H9 (cell line): Measurements from ENCODE around the gene PIM3. TPM values are rescaled to one million over a fixed set of nuclear protein-coding genes. Genes with fewer than 3 reads are reported as not detected.

Source experiments
- DNase-seq: peaks from one replicate; pipeline ENCODE4 v3.0.0-alpha.2; 2017
- H2AFZ ChIP-seq: one replicate; pipeline ENCODE4 v1.6.1; 2013; ENCODE audit warnings: mild to moderate bottlenecking, low read length, control low read depth, moderate library complexity
- H2AK5ac ChIP-seq: 2 replicates; pipeline ENCODE4 v1.6.1; 2013; ENCODE audit warnings: low read length, control low read depth, mixed read lengths; ENCODE audit not compliant: insufficient read length
- H2BK120ac ChIP-seq: one replicate; pipeline ENCODE4 v1.6.1; 2013; ENCODE audit warnings: low read depth, mild to moderate bottlenecking, low read length, control low read depth, inconsistent platforms; ENCODE audit not compliant: poor library complexity, severe bottlenecking
- H2BK12ac ChIP-seq: 2 replicates; pipeline ENCODE4 v1.6.1; 2013; ENCODE audit warnings: low read length, control low read depth, mixed read lengths, low read depth; ENCODE audit not compliant: insufficient read length
- H2BK15ac ChIP-seq: 2 replicates; pipeline ENCODE4 v1.6.1; 2013; ENCODE audit warnings: low read depth, low read length, control low read depth
- H2BK20ac ChIP-seq: one replicate; pipeline ENCODE4 v1.6.1; 2013; ENCODE audit warnings: low read depth, mild to moderate bottlenecking, low read length, control low read depth, inconsistent platforms; ENCODE audit not compliant: poor library complexity, severe bottlenecking
- H2BK5ac ChIP-seq: 2 replicates; pipeline ENCODE4 v1.6.1; 2013; ENCODE audit warnings: low read length, control low read depth, mixed read lengths; ENCODE audit not compliant: insufficient read length
- H3K14ac ChIP-seq: 2 replicates; pipeline ENCODE4 v1.6.1; 2013; ENCODE audit warnings: low read length, control low read depth; ENCODE audit not compliant: insufficient read depth
- H3K18ac ChIP-seq: 2 replicates; pipeline ENCODE4 v1.6.1; 2013; ENCODE audit warnings: low read depth, mild to moderate bottlenecking, mixed read lengths, low read length, control low read depth; ENCODE audit not compliant: insufficient read length
- H3K23ac ChIP-seq: 2 replicates; pipeline ENCODE4 v1.6.1; 2013; ENCODE audit warnings: low read length, control low read depth, mixed read lengths, low read depth; ENCODE audit not compliant: insufficient read length
- H3K23me2 ChIP-seq: 2 replicates; pipeline ENCODE4 v1.6.1; 2013; ENCODE audit warnings: low read depth, mild to moderate bottlenecking, mixed read lengths, low read length, control low read depth; ENCODE audit not compliant: insufficient read length, poor library complexity, severe bottlenecking
- H3K27ac ChIP-seq: 2 replicates; pipeline ENCODE4 v1.5.1; 2013; ENCODE audit warnings: low read length, control low read depth, mixed read lengths, low read depth; ENCODE audit not compliant: insufficient read length
- H3K27me3 ChIP-seq: 2 replicates; pipeline ENCODE4 v1.6.1; 2013; ENCODE audit warnings: low read length, control low read depth, inconsistent platforms; ENCODE audit not compliant: insufficient read depth
- H3K4ac ChIP-seq: 2 replicates; pipeline ENCODE4 v1.6.1; 2013; ENCODE audit warnings: low read depth, mild to moderate bottlenecking, control low read depth, inconsistent platforms, low read length, moderate library complexity
- H3K4me1 ChIP-seq: 2 replicates; pipeline ENCODE4 v1.6.1; 2013; ENCODE audit warnings: low read length, control low read depth, inconsistent platforms; ENCODE audit not compliant: insufficient read depth
- H3K4me2 ChIP-seq: 2 replicates; pipeline ENCODE4 v1.6.1; 2013; ENCODE audit warnings: low read length, control low read depth, mixed read lengths; ENCODE audit not compliant: insufficient read length, insufficient read depth
- H3K56ac ChIP-seq: 2 replicates; pipeline ENCODE4 v1.6.1; 2013; ENCODE audit warnings: low read depth, mild to moderate bottlenecking, mixed read lengths, low read length, control low read depth; ENCODE audit not compliant: insufficient read length
- H3K79me1 ChIP-seq: 2 replicates; pipeline ENCODE4 v1.6.1; 2013; ENCODE audit warnings: low read depth, mild to moderate bottlenecking, moderate library complexity, low read length, control low read depth, inconsistent platforms; ENCODE audit not compliant: insufficient read depth, poor library complexity, severe bottlenecking
- H3K79me2 ChIP-seq: 2 replicates; pipeline ENCODE4 v1.6.1; 2013; ENCODE audit warnings: low read length, control low read depth, inconsistent platforms; ENCODE audit not compliant: insufficient read depth
- H3K9ac ChIP-seq: 2 replicates; pipeline ENCODE4 v1.6.1; 2013; ENCODE audit warnings: low read length, control low read depth, mixed read lengths; ENCODE audit not compliant: insufficient read length; ENCODE audit errors: extremely low read depth
- H3K9me3 ChIP-seq: one replicate; pipeline ENCODE4 v1.6.1; 2013; ENCODE audit warnings: low read depth, low read length, inconsistent platforms; ENCODE audit not compliant: control insufficient read depth
- H3T11ph ChIP-seq: one replicate; pipeline ENCODE4 v1.6.1; 2013; ENCODE audit warnings: mild to moderate bottlenecking, low read length, control low read depth, inconsistent platforms
- H4K20me1 ChIP-seq: one replicate; pipeline ENCODE4 v1.6.1; 2013; ENCODE audit not compliant: control insufficient read depth, insufficient read length, insufficient read depth
- H4K5ac ChIP-seq: 2 replicates; pipeline ENCODE4 v1.6.1; 2013; ENCODE audit warnings: low read depth, mild to moderate bottlenecking, mixed read lengths, low read length, control low read depth; ENCODE audit not compliant: insufficient read length
- H4K8ac ChIP-seq: replicated peaks from 2 replicates; pipeline ENCODE4 v1.6.1; 2013; ENCODE audit warnings: low read length, control low read depth, mixed read lengths, low read depth; ENCODE audit not compliant: insufficient read length
- H4K91ac ChIP-seq: 2 replicates; pipeline ENCODE4 v1.6.1; 2013; ENCODE audit warnings: low read depth, mild to moderate bottlenecking, moderate library complexity, mixed read lengths, low read length, control low read depth; ENCODE audit not compliant: insufficient read length
- H3K27ac Mint-ChIP-seq, 3 experiments: 2 replicates in 2 of 3; 3 replicates in 1 of 3; pipeline ENCODE4 v1.8.0; 2020 to 2021; ENCODE audit warnings: mixed read lengths in 3 of 3, mild to moderate bottlenecking in 1 of 3, moderate library complexity in 1 of 3
- H3K27me3 Mint-ChIP-seq: 2 replicates; pipeline ENCODE4 v1.8.0; 2021; ENCODE audit warnings: low read depth, mild to moderate bottlenecking, moderate library complexity, mixed read lengths
- H3K36me3 Mint-ChIP-seq, 3 experiments: 2 replicates in 2 of 3; 3 replicates in 1 of 3; pipeline ENCODE4 v1.8.0; 2020 to 2021; ENCODE audit warnings: low read depth in 3 of 3, mixed read lengths in 3 of 3; ENCODE audit not compliant: insufficient read depth in 1 of 3
- H3K4me1 Mint-ChIP-seq, 2 experiments: 2 replicates each; pipeline ENCODE4 v1.8.0; 2020; ENCODE audit warnings: mixed read lengths in 2 of 2
- H3K4me3 Mint-ChIP-seq, 2 experiments: 2 replicates in 1 of 2; 3 replicates in 1 of 2; pipeline ENCODE4 v1.8.0; 2020 to 2021; ENCODE audit warnings: mild to moderate bottlenecking in 2 of 2, mixed read lengths in 2 of 2, moderate library complexity in 1 of 2
- H3K9me3 Mint-ChIP-seq, 2 experiments: 2 replicates in 1 of 2; 3 replicates in 1 of 2; pipeline ENCODE4 v1.8.0; 2020; ENCODE audit warnings: mild to moderate bottlenecking in 2 of 2, mixed read lengths in 2 of 2, moderate library complexity in 1 of 2
- WGBS: extraction: QIAGEN DNeasy Blood & Tissue Kit; methylation state at CpG from one replicate; pipeline ENCODE4 v1.1.7; 2013; ENCODE audit warnings: missing lambda C conversion rate, low lambda C conversion rate, mixed read lengths; ENCODE audit not compliant: insufficient read length; ENCODE audit errors: extremely low coverage; 5-methylcytosine and 5-hydroxymethylcytosine counted together
- total RNA-seq: library from RNA; stranded (reverse); gene quantifications from 2 replicates; pipeline ENCODE4 v1.2.1, GENCODE V29; 2021
- TF ChIP-seq, protein P1 (sequence below): fragments of 200-600 bp; sonication (generic); conservative IDR thresholded peaks from 3 replicates; pipeline ENCODE4 v1.8.0; 2021; ENCODE audit warnings: antibody characterized with exemption, mild to moderate bottlenecking

PIM3 gene
- total RNA-seq, 1 experiment from 2014 or later, result 43.4 TPM

DNA sequence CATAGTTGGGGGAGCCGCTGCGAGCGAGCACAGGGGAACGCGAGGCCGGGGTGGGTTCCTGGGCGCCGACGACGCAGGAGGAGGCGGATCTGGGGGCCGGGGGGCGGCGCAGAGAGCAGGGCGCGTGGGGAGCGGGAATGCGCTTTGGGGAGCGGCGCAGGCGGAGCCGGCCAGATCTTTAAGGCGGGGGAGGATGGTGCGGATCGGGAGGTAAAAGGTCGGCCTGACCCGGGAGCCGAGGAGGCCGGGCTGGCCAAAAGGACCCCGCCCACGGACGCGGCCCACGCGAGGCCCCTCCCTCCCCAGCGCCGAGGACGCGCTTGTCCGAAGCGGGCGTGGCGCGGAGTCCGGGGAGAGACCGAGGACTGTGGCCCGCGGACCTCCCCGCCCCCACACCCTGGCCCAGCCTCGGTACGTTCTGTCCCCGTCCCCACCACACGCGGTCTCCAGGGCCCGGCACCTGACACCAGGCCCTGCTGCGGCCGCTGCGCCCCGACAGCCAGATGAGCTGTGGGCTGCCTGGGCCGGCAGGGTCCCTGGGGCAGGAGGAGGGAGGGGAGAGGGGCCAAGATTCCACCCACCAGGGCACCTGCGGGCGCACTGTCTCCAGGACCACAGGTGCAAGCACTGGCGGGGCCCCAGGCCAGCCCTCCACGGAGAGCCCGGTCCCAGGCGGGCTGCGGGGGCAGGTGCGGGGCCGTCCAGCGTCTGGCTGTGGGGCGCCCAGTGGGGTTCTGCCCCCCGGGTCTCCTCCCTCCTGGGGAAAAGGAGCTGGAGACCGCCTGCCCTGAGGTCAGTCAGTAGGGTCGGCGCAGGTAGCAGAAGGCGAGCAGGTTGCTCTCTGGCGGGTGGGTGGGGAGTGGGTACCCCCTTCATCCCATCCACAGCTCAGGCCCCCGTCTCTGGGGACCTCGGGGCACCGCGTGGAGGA, 10.9 kb downstream of the PIM3 start:
- Histone ChIP-seq H3K4me1 (no peaks in the 10 kb centered on the region; the same call in 1 of the 2 replicates), H3T11ph (no peak overlapping the region), H4K91ac (no peak overlapping the region), H2AK5ac (no peak overlapping the region), H3K4me2 (peak overlapping the region; percentile 11), H3K14ac (no peak overlapping the region), H2BK15ac (no peak overlapping the region), H3K27ac (no peak overlapping the region), H4K5ac (no peak overlapping the region), H2BK20ac (no peak overlapping the region), H4K20me1 (peaks cover 3% of the 10 kb centered on the region), H3K23me2 (no peaks in the 10 kb centered on the region), H3K79me1 (no peaks in the 10 kb centered on the region), H3K79me2 (no peaks in the 10 kb centered on the region), H2BK12ac (no peak overlapping the region), H3K27me3 (no peaks in the 10 kb centered on the region), H3K9ac (no peak overlapping the region), H3K18ac (no peak overlapping the region), H3K56ac (no peak overlapping the region), H2AFZ (no peak overlapping the region), H2BK120ac (no peak overlapping the region), H4K8ac (no peak overlapping the region), H3K4ac (no peak overlapping the region), H3K9me3 (no peaks in the 10 kb centered on the region), H2BK5ac (no peak overlapping the region), H3K23ac (no peak overlapping the region)
- no peak overlapping the region for H3K27ac Mint-ChIP-seq
- peaks cover 5 to 9% of the 10 kb centered on the region in 2 experiments for H3K4me1 Mint-ChIP-seq
- whole genome bisulfite sequencing, result no CpG with 5 or more reads among the region's 81 CpGs
- H3K36me3 Mint-ChIP-seq, result peaks cover 0 to 2% (median 0%) of the 10 kb centered on the region in 3 experiments; a peak in 1 of 7 replicates
- TF ChIP-seq, protein P1, sequence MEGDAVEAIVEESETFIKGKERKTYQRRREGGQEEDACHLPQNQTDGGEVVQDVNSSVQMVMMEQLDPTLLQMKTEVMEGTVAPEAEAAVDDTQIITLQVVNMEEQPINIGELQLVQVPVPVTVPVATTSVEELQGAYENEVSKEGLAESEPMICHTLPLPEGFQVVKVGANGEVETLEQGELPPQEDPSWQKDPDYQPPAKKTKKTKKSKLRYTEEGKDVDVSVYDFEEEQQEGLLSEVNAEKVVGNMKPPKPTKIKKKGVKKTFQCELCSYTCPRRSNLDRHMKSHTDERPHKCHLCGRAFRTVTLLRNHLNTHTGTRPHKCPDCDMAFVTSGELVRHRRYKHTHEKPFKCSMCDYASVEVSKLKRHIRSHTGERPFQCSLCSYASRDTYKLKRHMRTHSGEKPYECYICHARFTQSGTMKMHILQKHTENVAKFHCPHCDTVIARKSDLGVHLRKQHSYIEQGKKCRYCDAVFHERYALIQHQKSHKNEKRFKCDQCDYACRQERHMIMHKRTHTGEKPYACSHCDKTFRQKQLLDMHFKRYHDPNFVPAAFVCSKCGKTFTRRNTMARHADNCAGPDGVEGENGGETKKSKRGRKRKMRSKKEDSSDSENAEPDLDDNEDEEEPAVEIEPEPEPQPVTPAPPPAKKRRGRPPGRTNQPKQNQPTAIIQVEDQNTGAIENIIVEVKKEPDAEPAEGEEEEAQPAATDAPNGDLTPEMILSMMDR, result no peak
- H3K9me3 Mint-ChIP-seq, result no peaks in the 10 kb centered on the region; a peak in 1 of 5 replicates
- H3K4me3 Mint-ChIP-seq, result peak overlapping the region; percentile 59 to 74
- peak; percentile 47 for DNase-seq
- peaks cover 16% of the 10 kb centered on the region for H3K27me3 Mint-ChIP-seq
